GM21381 (cell line): ENCODE results near the gene GART.
"Not testable (repeated sequence)": the region's sequence is repeated elsewhere in the genome, so short reads cannot be mapped to it uniquely, and the experiment has no call there.

Experiments
- ATAC-seq: cut with Tn5 transposase; IDR thresholded peaks from one replicate; pipeline ENCODE4 v1.9.1; 2021; ENCODE audit warnings: mild to moderate bottlenecking, moderate library complexity; ENCODE audit not compliant: unreplicated experiment

Gene GART

GRCh38 chr21:33541756-33542639 is at the start of gene GART:
GART (minus strand) TSS chr21:33542117; CDS start chr21:33539315, 2,802 bp downstream.
- peak; percentile 50 for ATAC-seq

DNA sequence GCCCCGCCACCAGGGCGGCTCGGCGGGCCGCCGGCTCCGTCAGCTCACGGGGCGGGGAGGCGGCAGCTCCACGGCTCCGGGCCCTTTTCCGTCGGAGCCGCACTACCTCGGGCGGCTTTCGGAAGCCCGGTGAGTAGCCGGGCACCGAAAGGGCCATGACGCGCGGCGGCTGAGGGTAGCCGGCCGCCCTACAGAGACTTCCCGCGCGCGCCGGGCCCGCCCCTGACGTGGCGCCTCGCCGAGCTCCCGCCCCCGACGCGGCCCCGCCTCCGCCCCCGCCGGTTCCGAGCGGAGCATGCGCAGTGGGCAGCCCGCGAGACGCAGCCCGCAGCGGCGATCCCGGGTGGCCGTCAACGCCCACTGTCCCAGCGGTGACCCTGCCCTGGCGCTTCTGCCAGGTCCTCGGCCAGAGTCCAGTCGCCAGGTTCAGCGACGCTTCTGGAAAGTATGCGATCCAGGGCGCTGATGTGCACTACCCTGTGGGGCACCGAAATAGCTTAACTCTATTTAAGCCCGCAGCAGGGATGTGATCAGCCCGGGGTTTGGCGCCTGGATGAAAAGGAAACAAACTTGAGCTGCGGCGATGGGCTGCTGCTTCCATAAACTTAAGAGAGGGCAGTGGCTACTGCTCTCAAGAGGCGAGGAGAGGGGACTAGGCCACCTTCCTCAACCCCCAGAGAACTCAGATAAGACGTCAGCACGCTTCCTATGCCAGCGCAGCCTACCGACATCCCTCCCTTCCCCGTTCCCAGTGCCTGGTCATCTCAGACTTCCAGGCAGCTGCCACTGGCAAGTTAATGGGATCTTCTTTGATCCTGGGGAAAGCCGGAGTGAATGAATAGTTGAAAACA is 46.8 kb upstream of the GART start, which contains the start of gene DONSON:
DONSON (minus strand) TSS at position 200 of the 851 bp plus-strand sequence; CDS start at position 157, 43 bp downstream.
- ATAC-seq, result peak; percentile 90

- peak; percentile 37 for ATAC-seq
Measured at GRCh38 chr21:33587792-33588484, 46.0 kb upstream of the GART start.

DNA sequence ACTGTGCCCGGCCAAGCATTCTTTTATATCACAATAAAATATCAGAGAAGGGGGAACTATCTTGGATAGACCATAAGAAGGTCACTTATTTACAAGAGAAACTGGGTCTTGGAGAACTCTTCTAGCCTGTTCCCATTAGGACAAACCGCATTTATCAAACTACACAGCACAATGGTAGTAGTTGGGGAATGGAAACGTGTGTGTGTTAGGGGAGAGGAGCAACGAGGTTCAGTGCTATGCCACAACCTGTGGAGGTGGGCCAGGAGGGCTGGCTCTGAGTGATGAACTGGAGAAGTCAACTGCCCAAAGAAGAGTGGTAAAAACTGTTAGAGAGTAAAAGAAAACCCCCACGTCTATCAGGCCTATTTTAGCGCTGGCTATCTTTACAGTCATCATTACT is 45.0 kb upstream of the GART start:
- no peak for ATAC-seq

GRCh38 chr21:33584455-33584854 is 42.5 kb upstream of the GART start:
- ATAC-seq, result no peak

DNA sequence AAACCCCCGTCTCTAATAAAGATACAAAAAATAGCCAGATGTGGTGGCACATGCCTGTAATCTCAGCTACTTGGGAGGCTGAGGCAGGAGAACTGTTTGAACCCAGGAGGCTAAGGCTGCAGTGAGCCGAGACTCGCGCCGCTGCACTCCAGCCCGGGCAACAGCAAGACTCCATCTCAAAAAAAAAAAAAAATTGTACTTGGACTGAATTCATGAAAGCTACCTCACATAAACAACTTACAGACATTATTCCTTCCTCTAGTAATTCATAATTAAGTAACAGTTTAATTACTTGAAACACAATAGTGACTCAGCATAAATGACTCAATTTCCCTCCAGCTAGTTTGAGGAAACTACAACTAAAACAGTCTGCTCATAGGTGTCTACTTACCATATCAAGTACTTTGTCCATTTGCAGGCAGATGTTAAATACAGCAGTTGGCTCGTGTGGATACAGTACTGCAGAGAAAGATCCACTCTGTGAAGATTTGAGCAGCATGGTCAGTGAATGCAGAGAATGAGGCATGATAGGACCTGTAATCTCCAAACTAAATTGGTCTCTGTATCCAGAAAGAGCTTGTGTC is 37.1 kb upstream of the GART start:
- no peak for ATAC-seq

DNA sequence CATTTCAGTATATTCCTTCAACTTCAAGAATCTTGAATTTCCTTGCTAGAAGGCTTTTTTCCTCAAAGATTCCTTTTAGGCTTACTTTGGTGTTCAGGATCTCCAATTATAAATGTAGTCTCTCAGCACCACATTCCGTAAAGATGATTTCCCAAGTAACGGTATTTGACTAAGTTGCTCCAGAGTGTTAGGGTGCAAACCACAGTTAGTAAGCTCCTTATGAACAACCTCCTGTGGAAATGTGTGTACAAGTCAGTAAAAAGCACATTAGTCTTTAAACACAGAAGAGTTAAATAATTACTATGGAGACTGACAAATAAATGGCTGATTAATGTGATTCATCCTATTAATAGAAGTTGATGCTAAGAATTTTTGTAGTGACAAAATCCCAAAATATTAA is 36.3 kb upstream of the GART start:
- ATAC-seq, result no peak

DNA sequence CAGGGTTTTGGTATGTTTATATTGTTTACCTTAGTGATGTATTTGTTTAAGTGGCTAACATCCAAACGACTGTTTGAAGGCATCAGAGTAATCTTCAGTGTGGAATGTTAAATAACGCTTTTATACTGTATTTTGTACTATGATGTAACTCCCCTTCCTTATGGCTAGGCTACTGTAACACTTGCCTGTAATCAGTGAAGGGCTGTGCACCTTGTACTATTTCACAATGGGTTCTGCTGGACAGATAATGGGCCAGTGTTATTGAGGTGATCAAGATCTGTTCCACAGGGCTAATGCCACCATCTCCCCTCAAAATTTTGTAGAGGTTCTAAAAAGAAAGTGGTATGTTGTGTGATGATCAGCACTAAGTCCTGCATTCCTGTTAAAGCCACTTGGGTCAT is 34.8 kb upstream of the GART start:
- not testable (repeated sequence) for ATAC-seq

- ATAC-seq, result no peak
Measured at GRCh38 chr21:33572350-33572749, 30.4 kb upstream of the GART start.

DNA sequence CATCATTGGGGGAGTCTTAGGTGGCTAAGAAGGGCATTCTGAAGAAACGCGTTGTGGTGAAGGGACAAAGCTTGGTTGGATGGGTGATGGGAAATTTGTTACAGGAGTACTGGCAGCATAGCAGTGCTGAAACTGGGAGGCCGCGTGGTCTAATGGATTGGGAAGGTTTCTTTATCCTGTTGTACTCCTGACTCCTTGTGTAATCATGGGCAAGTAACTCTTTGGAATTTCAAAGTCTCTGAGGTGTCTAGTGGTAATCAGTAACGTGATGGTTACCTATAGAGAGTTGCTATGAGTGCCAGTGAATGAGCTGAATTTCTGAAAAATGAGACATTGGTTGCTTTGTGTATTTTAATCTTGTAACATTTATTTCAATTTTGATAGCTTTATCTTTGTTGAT is 28.1 kb upstream of the GART start:
- no peak for ATAC-seq

DNA sequence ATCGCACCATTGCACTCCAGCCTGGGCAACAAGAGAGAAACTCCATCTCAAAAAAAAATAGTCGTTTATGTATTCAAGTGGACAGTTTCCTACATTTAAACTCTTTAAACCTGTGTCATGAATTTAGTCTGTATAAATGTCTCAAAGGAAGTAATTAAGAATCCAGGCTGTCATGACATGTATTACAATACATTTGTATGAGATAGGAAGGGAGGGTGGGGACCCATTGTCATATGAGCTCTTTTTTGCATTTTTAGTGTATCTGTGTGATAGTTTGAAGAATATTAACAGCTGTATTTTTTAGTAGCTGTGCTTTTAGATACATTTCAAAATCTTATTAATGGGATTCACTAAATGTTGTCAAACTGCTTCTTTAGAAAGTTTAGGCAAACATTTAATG is 26.5 kb upstream of the GART start:
- ATAC-seq, result no peak

DNA sequence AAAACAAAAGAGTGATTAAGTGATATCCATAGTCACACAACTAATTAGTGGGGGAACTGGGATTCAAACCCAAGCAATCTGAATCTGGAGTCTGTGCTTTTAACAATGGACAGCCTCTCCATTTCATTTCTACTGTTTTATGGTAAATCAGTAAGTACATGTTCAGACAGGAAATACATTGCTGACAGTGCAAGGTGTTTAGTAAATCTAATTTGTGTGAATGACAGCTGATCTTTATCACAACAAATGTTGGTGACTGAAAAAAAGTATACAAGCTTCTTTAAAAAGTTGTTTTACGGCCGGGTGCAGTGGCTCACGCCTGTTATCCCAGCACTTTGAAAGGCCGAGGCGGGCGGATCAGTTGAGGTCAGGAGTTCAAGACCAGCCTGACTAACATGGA is 26.0 kb upstream of the GART start:
- no peak for ATAC-seq

DNA sequence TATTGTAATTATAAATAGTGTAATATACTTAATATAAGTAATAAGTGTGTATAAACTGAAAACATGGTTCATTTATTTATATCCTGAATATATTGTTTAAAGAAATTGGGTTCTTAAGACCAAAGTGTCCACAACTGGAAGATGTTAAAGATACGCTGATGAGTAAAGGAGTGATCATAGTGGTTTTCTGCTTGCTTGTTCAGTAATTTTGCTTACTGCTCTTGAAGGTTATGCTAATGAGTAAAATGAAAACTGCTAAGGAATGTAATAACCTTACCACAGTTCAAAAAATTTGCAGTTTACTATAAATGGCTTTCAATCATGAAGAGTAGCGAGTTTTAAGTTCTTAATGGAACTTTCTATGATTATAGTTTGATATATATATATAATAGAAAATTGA is 24.6 kb upstream of the GART start:
- no peak for ATAC-seq

GRCh38 chr21:33562389-33562788 is 20.5 kb upstream of the GART start:
- ATAC-seq, result no peak

DNA sequence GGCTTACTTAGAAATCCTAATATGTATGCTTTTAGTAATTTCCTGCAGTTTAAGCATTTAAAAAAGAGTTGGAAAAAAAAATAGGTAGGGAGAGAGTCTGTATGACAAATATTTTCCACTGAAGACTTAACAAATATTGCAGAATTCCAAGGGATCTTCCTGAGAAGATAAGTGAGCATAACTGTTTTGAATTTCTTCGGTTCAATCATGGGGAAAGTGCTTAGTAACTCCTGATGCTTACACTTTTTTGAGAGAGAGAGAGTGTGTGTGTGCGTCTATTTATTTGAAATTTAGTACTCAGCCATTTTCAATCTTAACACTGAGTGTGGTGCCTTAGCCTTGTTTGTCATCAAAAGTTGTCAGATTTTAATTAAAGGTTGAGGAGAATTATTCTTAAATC is 19.5 kb upstream of the GART start:
- no peak for ATAC-seq

- no peak for ATAC-seq
Measured at GRCh38 chr21:33560965-33561364, 19.0 kb upstream of the GART start.

DNA sequence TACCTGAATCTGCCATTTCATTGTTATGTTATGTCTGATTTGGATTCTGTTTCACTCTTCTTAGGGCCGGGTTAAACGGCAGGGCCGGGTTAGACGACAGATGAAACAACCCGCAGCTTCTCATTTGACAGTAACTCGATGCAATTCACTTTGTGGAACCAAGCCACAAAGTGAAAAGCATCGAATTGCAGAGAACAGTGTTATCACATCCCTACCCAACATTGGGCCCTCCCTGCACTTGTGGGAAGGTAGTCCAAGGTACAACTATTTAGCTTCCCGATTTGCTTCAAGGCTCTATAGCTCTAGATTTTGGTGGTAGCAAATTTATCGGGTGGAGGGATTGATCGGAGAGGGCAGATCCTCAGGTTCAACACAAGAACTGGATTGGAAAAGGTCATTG is 17.9 kb upstream of the GART start:
- ATAC-seq, result no peak

- no peak for ATAC-seq
Measured at GRCh38 chr21:33558777-33559421, 17.0 kb upstream of the GART start.

- ATAC-seq, result no peak
Measured at GRCh38 chr21:33557447-33557846, 15.5 kb upstream of the GART start.

DNA sequence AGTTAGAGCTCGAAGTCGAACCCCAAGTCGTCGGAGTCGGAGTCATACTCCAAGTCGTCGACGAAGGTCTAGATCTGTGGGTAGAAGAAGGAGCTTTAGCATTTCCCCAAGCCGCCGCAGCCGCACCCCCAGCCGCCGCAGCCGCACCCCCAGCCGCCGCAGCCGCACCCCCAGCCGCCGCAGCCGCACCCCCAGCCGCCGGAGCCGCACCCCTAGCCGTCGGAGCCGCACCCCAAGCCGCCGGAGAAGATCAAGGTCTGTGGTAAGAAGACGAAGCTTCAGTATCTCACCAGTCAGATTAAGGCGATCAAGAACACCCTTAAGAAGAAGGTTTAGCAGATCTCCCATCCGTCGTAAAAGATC is 13.0 kb upstream of the GART start:
- ATAC-seq, result no peak
